ENCODE data around the gene ADD1.

Gene ADD1

GRCh38 chr4:2866891-2867290 is 23.2 kb downstream of the ADD1 start:
- no peak overlapping the region for H3K4me3 ChIP-seq (ENCODE audit: low read length in 2 of 2)
- peaks cover 60% of the 10 kb centered on the region for H3K4me1 ChIP-seq (ENCODE audit: control insufficient read depth, insufficient read depth, low read length)
- no peaks in the 10 kb centered on the region for H3K27me3 ChIP-seq (ENCODE audit: control insufficient read depth in 1 of 2, insufficient read depth in 2 of 2, low read length in 2 of 2)
- no peaks in the 10 kb centered on the region for H3K36me3 ChIP-seq (ENCODE audit: control insufficient read depth in 2 of 2, insufficient read depth in 2 of 2, low read length in 2 of 2)
- H3K9ac ChIP-seq (ENCODE audit: low read length in 2 of 2) = no peak overlapping the region
- H3K9me3 ChIP-seq (ENCODE audit: control insufficient read depth in 2 of 2, low read length in 2 of 2) = no peaks in the 10 kb centered on the region
- H3K27ac ChIP-seq (ENCODE audit: low read length) = peak overlapping the region; percentile 70

GRCh38 chr4:2867758-2868491 is 24.3 kb downstream of the ADD1 start:
- Histone ChIP-seq H3K27ac (ENCODE audit: low read length) (peak overlapping the region; percentile 70), H3K36me3 (ENCODE audit: control insufficient read depth in 2 of 2, insufficient read depth in 2 of 2, low read length in 2 of 2) (no peaks in the 10 kb centered on the region), H3K27me3 (ENCODE audit: control insufficient read depth in 1 of 2, insufficient read depth in 2 of 2, low read length in 2 of 2) (no peaks in the 10 kb centered on the region), H3K4me3 (ENCODE audit: low read length in 2 of 2) (peak overlapping the region; percentile 56 to 67), H3K9me3 (ENCODE audit: control insufficient read depth in 2 of 2, low read length in 2 of 2) (no peaks in the 10 kb centered on the region), H3K4me1 (ENCODE audit: control insufficient read depth, insufficient read depth, low read length) (peaks cover 50% of the 10 kb centered on the region), H3K9ac (ENCODE audit: low read length in 2 of 2) (peak overlapping the region; percentile 34 to 55)

DNA sequence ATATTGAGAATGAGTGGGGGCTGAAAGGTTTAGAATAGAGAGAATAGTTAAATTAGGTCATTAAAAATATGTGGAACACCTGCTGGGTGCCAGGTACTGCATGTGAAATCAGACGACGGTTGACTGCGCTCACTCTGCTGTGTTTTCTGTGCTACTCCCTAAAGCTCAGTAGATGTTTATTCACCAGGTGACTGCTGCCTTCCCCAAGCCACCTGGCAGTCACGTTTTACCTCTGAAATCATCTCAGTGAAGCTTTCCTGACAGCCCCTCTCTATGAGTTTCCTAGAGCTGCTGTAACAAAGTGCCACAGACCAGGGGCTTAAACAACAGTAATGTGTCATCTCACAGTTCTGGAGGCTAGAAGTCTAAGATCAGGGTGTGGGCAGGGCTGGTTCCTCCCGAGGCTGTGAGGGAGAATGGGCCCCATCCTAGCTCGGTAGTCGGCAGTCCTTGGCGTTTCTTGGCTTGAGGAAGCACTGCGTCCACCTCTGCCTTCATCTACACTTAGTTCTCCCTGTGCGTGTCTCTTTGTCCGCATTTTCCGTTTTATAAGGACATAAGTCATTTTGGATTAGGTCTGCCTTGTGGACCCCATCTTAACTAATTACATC is 25.3 kb downstream of the ADD1 start:
- Histone ChIP-seq H3K9me3 (ENCODE audit: control insufficient read depth in 2 of 2, low read length in 2 of 2) (no peaks in the 10 kb centered on the region), H3K4me3 (ENCODE audit: low read length in 2 of 2) (peak overlapping the region; percentile 56 to 67), H3K36me3 (ENCODE audit: control insufficient read depth in 2 of 2, insufficient read depth in 2 of 2, low read length in 2 of 2) (no peaks in the 10 kb centered on the region), H3K4me1 (ENCODE audit: control insufficient read depth, insufficient read depth, low read length) (peaks cover 44% of the 10 kb centered on the region), H3K27me3 (ENCODE audit: control insufficient read depth in 1 of 2, insufficient read depth in 2 of 2, low read length in 2 of 2) (no peaks in the 10 kb centered on the region), H3K9ac (ENCODE audit: low read length in 2 of 2) (peak overlapping the region in 1 of 2 donors; percentile 34), H3K27ac (ENCODE audit: low read length) (peak overlapping the region; percentile 70)

- Histone ChIP-seq H3K27me3 (ENCODE audit: control insufficient read depth in 1 of 2, insufficient read depth in 2 of 2, low read length in 2 of 2) (no peaks in the 10 kb centered on the region), H3K9ac (ENCODE audit: low read length in 2 of 2) (peak overlapping the region in 1 of 2 donors; percentile 4), H3K27ac (ENCODE audit: low read length) (peak overlapping the region; percentile 70), H3K4me3 (ENCODE audit: low read length in 2 of 2) (no peak overlapping the region), H3K4me1 (ENCODE audit: control insufficient read depth, insufficient read depth, low read length) (peaks cover 40% of the 10 kb centered on the region), H3K9me3 (ENCODE audit: control insufficient read depth in 2 of 2, low read length in 2 of 2) (no peaks in the 10 kb centered on the region), H3K36me3 (ENCODE audit: control insufficient read depth in 2 of 2, insufficient read depth in 2 of 2, low read length in 2 of 2) (no peaks in the 10 kb centered on the region)
Observed at GRCh38 chr4:2869659-2870058, 26.0 kb downstream of the ADD1 start.

DNA sequence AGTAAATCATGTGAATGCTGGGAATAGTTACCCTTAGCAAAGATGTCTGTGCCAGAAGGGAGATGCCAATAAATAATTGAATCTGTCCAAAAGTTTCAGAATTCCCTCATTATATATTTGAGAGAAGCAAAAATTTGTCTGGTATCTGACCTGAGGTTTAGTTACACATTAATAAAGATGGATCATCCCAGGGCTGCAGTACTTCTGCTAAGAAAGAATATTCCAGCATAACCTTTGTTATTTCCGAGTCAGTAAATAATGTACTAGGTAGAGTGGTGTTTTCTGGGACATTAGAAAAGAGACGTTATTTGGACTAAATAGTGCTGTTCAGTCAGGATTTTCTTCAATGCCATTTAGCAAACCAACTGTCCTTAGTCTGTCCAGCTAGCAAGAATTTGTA is 26.4 kb downstream of the ADD1 start:
- H3K27me3 ChIP-seq (ENCODE audit: control insufficient read depth in 1 of 2, insufficient read depth in 2 of 2, low read length in 2 of 2) = no peaks in the 10 kb centered on the region
- no peak overlapping the region for H3K27ac ChIP-seq (ENCODE audit: low read length)
- H3K4me3 ChIP-seq (ENCODE audit: low read length in 2 of 2) = no peak overlapping the region
- no peaks in the 10 kb centered on the region for H3K36me3 ChIP-seq (ENCODE audit: control insufficient read depth in 2 of 2, insufficient read depth in 2 of 2, low read length in 2 of 2)
- no peaks in the 10 kb centered on the region for H3K9me3 ChIP-seq (ENCODE audit: control insufficient read depth in 2 of 2, low read length in 2 of 2)
- peaks cover 40% of the 10 kb centered on the region for H3K4me1 ChIP-seq (ENCODE audit: control insufficient read depth, insufficient read depth, low read length)
- H3K9ac ChIP-seq (ENCODE audit: low read length in 2 of 2) = peak overlapping the region in 1 of 2 donors; percentile 4

DNA sequence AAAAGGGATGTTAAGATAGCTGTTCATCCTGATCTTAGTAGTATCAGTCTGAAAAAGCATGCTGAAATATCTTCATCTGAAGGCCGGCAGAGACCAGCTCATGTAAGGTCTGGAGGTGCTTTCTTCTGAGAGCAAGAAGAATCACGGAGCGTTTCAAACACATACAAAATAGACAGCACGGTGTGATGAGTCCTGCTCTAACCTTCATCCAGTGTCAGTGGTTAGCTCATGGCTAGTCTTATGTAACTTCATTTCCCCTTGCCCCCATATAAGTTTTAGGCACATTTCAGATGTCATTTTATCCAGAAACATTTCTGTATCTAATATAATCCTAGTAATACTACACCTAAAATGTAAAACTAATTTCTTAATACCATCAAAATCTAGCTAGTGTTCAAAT is 27.8 kb downstream of the ADD1 start:
- H3K36me3 ChIP-seq (ENCODE audit: control insufficient read depth in 2 of 2, insufficient read depth in 2 of 2, low read length in 2 of 2) = no peaks in the 10 kb centered on the region
- no peak overlapping the region for H3K27ac ChIP-seq (ENCODE audit: low read length)
- H3K9ac ChIP-seq (ENCODE audit: low read length in 2 of 2) = no peak overlapping the region
- peaks cover 32% of the 10 kb centered on the region for H3K4me1 ChIP-seq (ENCODE audit: control insufficient read depth, insufficient read depth, low read length)
- H3K4me3 ChIP-seq (ENCODE audit: low read length in 2 of 2) = no peak overlapping the region
- H3K27me3 ChIP-seq (ENCODE audit: control insufficient read depth in 1 of 2, insufficient read depth in 2 of 2, low read length in 2 of 2) = no peaks in the 10 kb centered on the region
- H3K9me3 ChIP-seq (ENCODE audit: control insufficient read depth in 2 of 2, low read length in 2 of 2) = no peaks in the 10 kb centered on the region

DNA sequence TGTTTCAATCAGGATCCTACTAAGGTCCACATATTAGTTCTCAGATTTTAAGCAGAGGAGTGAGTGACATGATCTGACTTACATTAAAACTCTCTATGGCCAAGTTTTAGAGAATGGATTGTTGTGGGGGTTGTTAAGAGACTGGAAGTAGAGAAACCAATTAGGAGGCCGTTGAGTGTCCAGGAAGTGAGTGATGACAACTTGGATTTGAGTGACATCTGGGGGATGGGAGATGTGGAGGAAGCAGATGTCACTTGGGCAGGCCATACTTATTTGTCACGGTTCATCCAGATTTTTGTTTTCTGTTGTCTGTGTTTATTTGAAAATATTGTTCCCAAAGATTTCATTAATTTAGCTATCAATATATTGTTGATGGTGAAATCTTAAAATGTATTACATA is 28.3 kb downstream of the ADD1 start:
- Histone ChIP-seq H3K9me3 (ENCODE audit: control insufficient read depth in 2 of 2, low read length in 2 of 2) (no peaks in the 10 kb centered on the region), H3K4me3 (ENCODE audit: low read length in 2 of 2) (no peak overlapping the region), H3K27me3 (ENCODE audit: control insufficient read depth in 1 of 2, insufficient read depth in 2 of 2, low read length in 2 of 2) (no peaks in the 10 kb centered on the region), H3K27ac (ENCODE audit: low read length) (no peak overlapping the region), H3K4me1 (ENCODE audit: control insufficient read depth, insufficient read depth, low read length) (peaks cover 28% of the 10 kb centered on the region), H3K9ac (ENCODE audit: low read length in 2 of 2) (no peak overlapping the region), H3K36me3 (ENCODE audit: control insufficient read depth in 2 of 2, insufficient read depth in 2 of 2, low read length in 2 of 2) (no peaks in the 10 kb centered on the region)

DNA sequence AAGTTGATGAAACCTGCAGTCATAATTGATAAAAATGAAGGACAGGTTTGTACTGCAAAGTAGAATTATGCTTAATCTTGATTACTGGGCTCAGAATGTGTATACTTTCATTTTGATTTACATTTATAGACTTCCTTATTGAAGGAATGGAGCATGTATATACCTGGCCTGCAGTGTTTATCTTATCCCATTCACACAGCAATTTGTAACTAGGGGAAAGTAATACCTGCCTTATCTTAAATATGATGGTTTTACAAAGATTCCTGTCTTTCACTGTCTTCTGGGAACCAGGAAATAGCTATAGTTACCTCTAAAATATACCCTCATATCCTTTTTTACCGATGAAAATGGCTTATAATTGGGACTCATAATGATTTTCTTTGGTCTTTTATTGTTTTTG is 29.7 kb downstream of the ADD1 start:
- Histone ChIP-seq H3K27ac (ENCODE audit: low read length) (no peak overlapping the region), H3K27me3 (ENCODE audit: control insufficient read depth in 1 of 2, insufficient read depth in 2 of 2, low read length in 2 of 2) (no peaks in the 10 kb centered on the region), H3K4me3 (ENCODE audit: low read length in 2 of 2) (no peak overlapping the region), H3K36me3 (ENCODE audit: control insufficient read depth in 2 of 2, insufficient read depth in 2 of 2, low read length in 2 of 2) (peaks cover 0 to 5% of the 10 kb centered on the region in 2 donors), H3K4me1 (ENCODE audit: control insufficient read depth, insufficient read depth, low read length) (peaks cover 14% of the 10 kb centered on the region), H3K9ac (ENCODE audit: low read length in 2 of 2) (no peak overlapping the region), H3K9me3 (ENCODE audit: control insufficient read depth in 2 of 2, low read length in 2 of 2) (no peaks in the 10 kb centered on the region)

DNA sequence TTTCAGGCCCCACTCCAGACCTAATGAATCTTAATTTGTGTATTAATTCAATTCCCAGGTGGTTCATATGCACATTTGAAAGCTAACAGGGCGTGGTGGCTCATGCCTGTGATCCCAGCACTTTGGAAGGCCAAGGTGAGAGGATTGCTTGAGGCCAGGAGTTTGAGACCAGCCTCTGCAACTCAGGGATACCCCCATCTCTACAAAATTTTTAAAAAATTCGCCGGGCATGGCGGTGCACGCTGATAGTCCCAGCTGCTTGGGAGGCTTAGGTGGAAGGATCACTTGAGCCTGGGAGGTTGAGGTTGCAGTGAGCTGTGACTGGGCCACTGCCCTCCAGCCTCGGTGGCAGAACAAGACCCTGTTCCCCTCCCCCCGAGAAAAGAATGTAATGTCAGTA is 31.2 kb downstream of the ADD1 start:
- Histone ChIP-seq H3K27ac (ENCODE audit: low read length) (no peak overlapping the region), H3K4me3 (ENCODE audit: low read length in 2 of 2) (no peak overlapping the region), H3K27me3 (ENCODE audit: control insufficient read depth in 1 of 2, insufficient read depth in 2 of 2, low read length in 2 of 2) (no peaks in the 10 kb centered on the region), H3K9me3 (ENCODE audit: control insufficient read depth in 2 of 2, low read length in 2 of 2) (no peaks in the 10 kb centered on the region), H3K9ac (ENCODE audit: low read length in 2 of 2) (no peak overlapping the region), H3K36me3 (ENCODE audit: control insufficient read depth in 2 of 2, insufficient read depth in 2 of 2, low read length in 2 of 2) (peaks cover 4 to 5% of the 10 kb centered on the region in 2 donors), H3K4me1 (ENCODE audit: control insufficient read depth, insufficient read depth, low read length) (no peaks in the 10 kb centered on the region)

DNA sequence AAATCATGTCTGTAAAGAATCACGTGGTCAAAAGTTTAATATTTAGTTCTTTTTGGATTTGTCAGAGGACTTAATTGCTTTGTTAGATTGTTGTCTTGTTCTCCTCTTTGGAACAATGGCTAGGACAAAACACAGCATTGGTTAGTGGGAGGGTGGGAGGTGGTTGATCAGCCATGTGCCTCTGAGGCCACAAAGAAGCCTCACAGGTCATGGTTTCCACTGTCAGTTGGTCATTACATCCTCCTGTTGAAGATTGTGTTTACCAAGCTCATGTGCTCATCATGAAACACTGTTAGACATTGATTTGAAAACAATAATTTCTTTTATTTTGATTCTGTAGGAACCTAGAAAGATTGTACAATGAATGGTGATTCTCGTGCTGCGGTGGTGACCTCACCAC is 31.9 kb downstream of the ADD1 start:
- no peaks in the 10 kb centered on the region for H3K27me3 ChIP-seq (ENCODE audit: control insufficient read depth in 1 of 2, insufficient read depth in 2 of 2, low read length in 2 of 2)
- no peaks in the 10 kb centered on the region for H3K4me1 ChIP-seq (ENCODE audit: control insufficient read depth, insufficient read depth, low read length)
- H3K9me3 ChIP-seq (ENCODE audit: control insufficient read depth in 2 of 2, low read length in 2 of 2) = no peaks in the 10 kb centered on the region
- H3K4me3 ChIP-seq (ENCODE audit: low read length in 2 of 2) = no peak overlapping the region
- H3K36me3 ChIP-seq (ENCODE audit: control insufficient read depth in 2 of 2, insufficient read depth in 2 of 2, low read length in 2 of 2) = peaks cover 4 to 5% of the 10 kb centered on the region in 2 donors
- H3K9ac ChIP-seq (ENCODE audit: low read length in 2 of 2) = no peak overlapping the region
- no peak overlapping the region for H3K27ac ChIP-seq (ENCODE audit: low read length)

DNA sequence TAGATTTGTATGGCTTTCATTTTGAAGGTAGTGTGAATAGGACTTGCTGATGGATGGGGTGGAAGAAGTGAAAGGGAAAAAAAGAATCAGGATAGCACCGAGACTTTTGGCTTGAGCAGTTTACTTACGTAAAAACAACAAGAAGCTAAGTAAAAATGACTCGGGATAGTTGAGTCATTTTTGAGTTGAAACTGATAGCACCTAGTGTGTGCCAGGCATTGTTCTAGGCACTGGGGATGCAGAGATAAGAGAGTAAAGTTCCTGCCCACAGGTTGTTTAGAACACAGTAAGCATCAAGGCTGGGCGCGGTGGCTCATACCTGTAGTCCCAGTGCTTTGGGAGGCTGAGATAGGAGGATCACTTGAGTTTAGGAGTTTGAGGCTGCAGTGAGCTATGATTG is 34.7 kb downstream of the ADD1 start:
- Histone ChIP-seq H3K27ac (ENCODE audit: low read length) (no peak overlapping the region), H3K27me3 (ENCODE audit: control insufficient read depth in 1 of 2, insufficient read depth in 2 of 2, low read length in 2 of 2) (no peaks in the 10 kb centered on the region), H3K9ac (ENCODE audit: low read length in 2 of 2) (no peak overlapping the region), H3K36me3 (ENCODE audit: control insufficient read depth in 2 of 2, insufficient read depth in 2 of 2, low read length in 2 of 2) (peaks cover 5 to 8% of the 10 kb centered on the region in 2 donors), H3K4me1 (ENCODE audit: control insufficient read depth, insufficient read depth, low read length) (no peaks in the 10 kb centered on the region), H3K9me3 (ENCODE audit: control insufficient read depth in 2 of 2, low read length in 2 of 2) (no peaks in the 10 kb centered on the region), H3K4me3 (ENCODE audit: low read length in 2 of 2) (no peak overlapping the region)

Measured in stomach smooth muscle (tissue), 2 donors.